ENCODE results near the gene BLOC1S1. TPM values are rescaled to one million over a fixed set of nuclear protein-coding genes. Genes with fewer than 3 reads are reported as not detected.
A peak's percentile ranks its signal among the peaks of the same experiment; 100 is the strongest.

The BLOC1S1 gene
- total RNA-seq, 1 experiment from 2014 or later: 76.0 TPM

DNA sequence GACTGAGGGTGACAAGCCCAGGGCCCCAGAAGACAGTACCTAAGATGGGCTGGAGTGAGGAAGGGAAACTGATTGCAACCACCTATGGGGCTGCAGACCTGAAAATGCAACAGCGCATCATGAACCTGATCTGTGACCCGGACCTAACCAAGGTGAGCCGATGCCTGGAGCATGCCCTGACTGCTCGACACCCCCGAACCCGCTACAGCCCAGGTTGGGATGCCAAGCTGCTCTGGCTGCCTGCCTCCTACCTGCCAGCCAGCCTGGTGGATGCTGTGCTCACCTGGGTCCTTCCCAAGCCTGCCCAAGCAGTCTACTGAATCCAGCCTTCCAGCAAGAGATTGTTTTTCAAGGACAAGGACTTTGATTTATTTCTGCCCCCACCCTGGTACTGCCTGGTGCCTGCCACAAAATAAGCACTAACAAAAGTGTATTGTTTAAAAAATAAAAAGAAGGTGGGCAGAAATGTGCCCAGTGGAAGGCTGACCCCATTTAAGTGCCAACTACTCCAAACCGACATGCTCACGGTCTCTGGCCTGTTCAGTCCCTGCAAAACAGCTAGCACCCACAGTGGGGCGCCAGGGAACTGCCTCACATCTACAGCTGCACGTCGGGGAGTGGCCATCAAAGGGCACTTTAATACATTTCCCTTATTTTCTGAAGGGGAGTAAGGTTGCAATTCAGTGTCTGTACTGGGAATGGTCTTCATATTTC lies 8.5 kb downstream of the BLOC1S1 start:
- POLR2A ChIA-PET (ENCODE audit: low non-redundant PET): no interaction called here

DNA sequence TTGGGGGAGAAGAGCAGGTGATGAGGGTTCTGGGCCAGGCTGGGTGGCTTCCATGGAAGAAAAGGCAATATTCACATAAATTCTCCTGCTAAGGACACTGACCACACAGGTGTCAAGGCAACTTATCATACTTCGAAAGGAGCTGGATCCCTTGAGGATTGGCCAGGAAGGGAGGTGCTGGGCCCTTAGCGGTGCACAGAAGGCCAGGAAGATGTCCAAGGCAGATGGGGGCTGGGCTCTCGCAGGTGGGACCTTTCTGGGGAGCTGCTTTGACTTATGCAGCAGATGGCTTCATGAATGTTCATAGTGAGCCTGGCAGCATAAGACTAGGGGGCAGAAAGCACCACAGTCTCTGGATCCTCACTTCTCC lies 9.1 kb downstream of the BLOC1S1 start:
- H3K36me3 ChIP-seq (ENCODE audit: insufficient read depth, low read length, poor library complexity, severe bottlenecking): peaks cover 37% of the 10 kb centered on the region
- POLR2A ChIA-PET (ENCODE audit: low non-redundant PET): no interaction called here
- intact Hi-C loops (cut with micrococcal nuclease; ENCODE audit: unreplicated experiment): loop anchor here (5.0 kb wide), 1 partner anchor 68 kb away; no protein-coding TSS in a partner anchor

More for the DNA sequence above, 8.5 kb downstream of the BLOC1S1 start:
- TF ChIP-seq EZH2 (IDR thresholded peaks at IDR 0.05; ENCODE audit: borderline replicate concordance, low read depth, low read length, poor library complexity, severe bottlenecking): no peak
- TF ChIP-seq, protein P1, sequence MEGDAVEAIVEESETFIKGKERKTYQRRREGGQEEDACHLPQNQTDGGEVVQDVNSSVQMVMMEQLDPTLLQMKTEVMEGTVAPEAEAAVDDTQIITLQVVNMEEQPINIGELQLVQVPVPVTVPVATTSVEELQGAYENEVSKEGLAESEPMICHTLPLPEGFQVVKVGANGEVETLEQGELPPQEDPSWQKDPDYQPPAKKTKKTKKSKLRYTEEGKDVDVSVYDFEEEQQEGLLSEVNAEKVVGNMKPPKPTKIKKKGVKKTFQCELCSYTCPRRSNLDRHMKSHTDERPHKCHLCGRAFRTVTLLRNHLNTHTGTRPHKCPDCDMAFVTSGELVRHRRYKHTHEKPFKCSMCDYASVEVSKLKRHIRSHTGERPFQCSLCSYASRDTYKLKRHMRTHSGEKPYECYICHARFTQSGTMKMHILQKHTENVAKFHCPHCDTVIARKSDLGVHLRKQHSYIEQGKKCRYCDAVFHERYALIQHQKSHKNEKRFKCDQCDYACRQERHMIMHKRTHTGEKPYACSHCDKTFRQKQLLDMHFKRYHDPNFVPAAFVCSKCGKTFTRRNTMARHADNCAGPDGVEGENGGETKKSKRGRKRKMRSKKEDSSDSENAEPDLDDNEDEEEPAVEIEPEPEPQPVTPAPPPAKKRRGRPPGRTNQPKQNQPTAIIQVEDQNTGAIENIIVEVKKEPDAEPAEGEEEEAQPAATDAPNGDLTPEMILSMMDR (conservative IDR thresholded peaks at IDR 0.05; ENCODE audit: low read depth, low read length): peak; percentile 75
- Histone ChIP-seq H3K27me3 (replicated peaks; ENCODE audit: insufficient read depth, low read depth, low read length, poor library complexity) (no peaks in the 10 kb centered on the region), H3K36me3 (ENCODE audit: insufficient read depth, low read length, poor library complexity, severe bottlenecking) (peaks cover 37% of the 10 kb centered on the region), H3K4me1 (ENCODE audit: insufficient read depth, low read length, poor library complexity, severe bottlenecking) (peaks cover 14% of the 10 kb centered on the region), H3K9me3 (ENCODE audit: low read depth, low read length, poor library complexity, severe bottlenecking) (no peaks in the 10 kb centered on the region), H3K4me3 (ENCODE audit: low read depth, low read length, poor library complexity, severe bottlenecking) (no peak overlapping the region), H3K27ac (ENCODE audit: low read depth, low read length, poor library complexity, severe bottlenecking) (no peak overlapping the region)
- no TSS peak for BruUV-seq (replicated peaks)
- intact Hi-C loops (cut with micrococcal nuclease; ENCODE audit: unreplicated experiment): loop anchor here (5.0 kb wide), 1 partner anchor 67 kb away; no protein-coding TSS in a partner anchor
- DNase-seq (ENCODE audit: low spot score): peak; percentile 79
- CTCF ChIA-PET: interaction anchor here (0.9 kb wide), 1 partner anchor 13 kb away, joined by 6 read pairs; no protein-coding TSS in a partner anchor

GRCh38 chr12:55725556-55725955 lies 9.7 kb downstream of the BLOC1S1 start:
- BruUV-seq (replicated peaks): no TSS peak
- Histone ChIP-seq H3K27ac (ENCODE audit: low read depth, low read length, poor library complexity, severe bottlenecking) (no peak overlapping the region), H3K36me3 (ENCODE audit: insufficient read depth, low read length, poor library complexity, severe bottlenecking) (peaks cover 37% of the 10 kb centered on the region), H3K4me1 (ENCODE audit: insufficient read depth, low read length, poor library complexity, severe bottlenecking) (peaks cover 16% of the 10 kb centered on the region), H3K9me3 (ENCODE audit: low read depth, low read length, poor library complexity, severe bottlenecking) (no peaks in the 10 kb centered on the region), H3K27me3 (replicated peaks; ENCODE audit: insufficient read depth, low read depth, low read length, poor library complexity) (no peaks in the 10 kb centered on the region), H3K4me3 (ENCODE audit: low read depth, low read length, poor library complexity, severe bottlenecking) (no peak overlapping the region)
- CTCF ChIA-PET: no interaction called here
- DNase-seq (ENCODE audit: low spot score): no peak
- POLR2A ChIA-PET (ENCODE audit: low non-redundant PET): no interaction called here
- no peak for TF ChIP-seq EZH2 (IDR thresholded peaks at IDR 0.05; ENCODE audit: borderline replicate concordance, low read depth, low read length, poor library complexity, severe bottlenecking)
- TF ChIP-seq, protein P1 (conservative IDR thresholded peaks at IDR 0.05; ENCODE audit: low read depth, low read length): no peak
- intact Hi-C loops (cut with micrococcal nuclease; ENCODE audit: unreplicated experiment): no loop called here

More for the DNA sequence above, 9.1 kb downstream of the BLOC1S1 start:
- no peak for DNase-seq (ENCODE audit: low spot score)
- no peak for TF ChIP-seq EZH2 (IDR thresholded peaks at IDR 0.05; ENCODE audit: borderline replicate concordance, low read depth, low read length, poor library complexity, severe bottlenecking)
- TF ChIP-seq, protein P1 (conservative IDR thresholded peaks at IDR 0.05; ENCODE audit: low read depth, low read length): no peak
- CTCF ChIA-PET: interaction anchor here (0.9 kb wide), 1 partner anchor 12 kb away, joined by 6 read pairs; no protein-coding TSS in a partner anchor
- H3K27ac ChIP-seq (ENCODE audit: low read depth, low read length, poor library complexity, severe bottlenecking): no peak overlapping the region
- no TSS peak for BruUV-seq (replicated peaks)
- no peak overlapping the region for H3K4me3 ChIP-seq (ENCODE audit: low read depth, low read length, poor library complexity, severe bottlenecking)
- no peaks in the 10 kb centered on the region for H3K27me3 ChIP-seq (replicated peaks; ENCODE audit: insufficient read depth, low read depth, low read length, poor library complexity)
- H3K4me1 ChIP-seq (ENCODE audit: insufficient read depth, low read length, poor library complexity, severe bottlenecking): peaks cover 13% of the 10 kb centered on the region
- no peaks in the 10 kb centered on the region for H3K9me3 ChIP-seq (ENCODE audit: low read depth, low read length, poor library complexity, severe bottlenecking)

Data from A673 (cell line).